ENCODE data around the gene MYBBP1A.

Gene MYBBP1A

DNA sequence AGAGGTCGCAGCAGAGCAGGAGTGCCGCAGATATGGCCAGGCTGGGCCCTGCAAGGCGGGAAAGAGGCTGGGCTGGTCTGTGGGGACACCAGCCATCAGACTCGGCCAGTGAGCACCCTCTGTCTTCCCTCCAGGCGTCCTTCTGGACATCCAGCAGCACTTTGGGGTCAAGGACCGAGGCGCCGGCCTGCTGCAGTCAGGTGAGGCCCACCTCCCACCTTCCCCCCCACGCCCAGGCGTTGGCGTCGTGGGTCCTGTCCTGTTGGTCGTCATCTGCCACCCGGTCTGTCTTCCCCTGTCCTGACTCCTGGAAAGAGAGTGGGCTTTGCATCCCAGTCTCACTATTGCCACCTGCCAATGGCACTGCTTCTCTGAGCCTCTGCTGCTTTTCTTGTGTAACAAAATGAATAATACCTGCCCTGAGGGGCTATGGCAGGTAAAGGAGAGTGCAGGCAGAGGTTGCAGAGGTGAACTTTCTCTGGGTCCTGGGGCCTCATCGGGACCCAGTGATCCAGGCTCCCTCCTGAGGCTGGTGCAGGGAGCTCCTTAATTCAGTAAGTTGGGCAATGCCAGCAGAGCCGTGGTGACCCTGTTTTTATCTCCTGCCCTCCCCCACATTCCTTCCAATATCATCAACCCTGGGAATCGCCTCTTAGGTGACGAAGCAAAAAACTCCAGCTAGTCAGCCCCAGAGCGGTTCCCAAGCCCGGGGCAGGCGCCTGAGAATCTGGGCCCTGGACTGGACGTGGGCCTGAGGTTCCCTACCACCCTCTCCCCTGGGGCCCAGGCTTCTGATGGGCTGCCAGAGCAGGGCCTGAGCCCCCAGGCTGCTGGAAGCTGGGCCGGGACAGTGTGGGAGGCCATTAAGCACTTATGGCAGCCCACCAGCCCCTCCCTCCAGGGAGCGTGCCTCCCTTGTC is 41.8 kb downstream of the MYBBP1A start:
- DNase-seq: no peak

DNA sequence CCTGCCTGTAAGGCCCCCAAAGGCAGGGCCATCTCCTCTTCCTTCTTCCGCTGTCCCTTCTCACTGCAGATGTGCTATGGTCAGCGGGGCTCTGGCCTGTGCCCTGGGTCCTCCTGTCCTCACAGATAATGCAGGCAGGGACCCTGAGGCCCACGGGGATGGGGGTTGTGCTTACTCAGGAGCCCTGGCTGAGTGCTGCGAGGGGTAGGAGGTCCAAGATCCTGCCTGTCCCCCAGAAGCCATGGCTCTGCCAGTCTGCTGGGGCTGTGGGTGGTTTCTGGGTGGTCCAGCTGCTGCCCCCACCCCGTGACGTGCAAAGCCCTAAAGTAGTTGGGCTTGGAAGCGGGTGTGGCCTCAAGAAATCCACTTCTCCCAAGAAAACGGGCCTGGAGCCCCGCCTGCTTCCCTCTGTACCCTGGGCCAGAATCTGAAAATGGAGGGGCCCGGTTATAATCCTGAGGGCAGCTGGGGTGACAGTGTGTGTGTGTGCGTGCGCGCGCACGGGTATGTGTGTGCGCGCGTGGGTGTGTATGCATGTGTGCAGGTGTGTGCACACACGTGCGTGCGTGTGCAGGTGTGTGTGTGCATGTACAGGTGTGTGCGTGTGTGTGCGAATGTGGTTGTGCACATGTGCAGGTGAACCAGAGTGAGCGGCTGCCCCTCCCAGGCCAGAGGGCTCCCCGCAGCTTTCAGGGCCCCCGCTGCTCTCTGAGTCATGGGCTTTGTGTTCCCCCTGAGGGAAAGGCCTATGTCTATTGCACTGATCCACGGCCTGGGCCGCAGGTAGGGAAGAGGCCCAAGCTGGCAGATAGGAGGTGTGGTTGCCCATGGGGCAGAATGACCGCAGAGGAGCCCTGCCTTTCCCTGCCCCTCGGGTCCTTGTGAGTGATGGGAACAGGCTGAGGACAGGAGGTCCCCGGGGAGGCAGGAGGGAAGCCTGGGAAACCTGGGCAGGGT is 42.8 kb downstream of the MYBBP1A start:
- no peak for DNase-seq

DNA sequence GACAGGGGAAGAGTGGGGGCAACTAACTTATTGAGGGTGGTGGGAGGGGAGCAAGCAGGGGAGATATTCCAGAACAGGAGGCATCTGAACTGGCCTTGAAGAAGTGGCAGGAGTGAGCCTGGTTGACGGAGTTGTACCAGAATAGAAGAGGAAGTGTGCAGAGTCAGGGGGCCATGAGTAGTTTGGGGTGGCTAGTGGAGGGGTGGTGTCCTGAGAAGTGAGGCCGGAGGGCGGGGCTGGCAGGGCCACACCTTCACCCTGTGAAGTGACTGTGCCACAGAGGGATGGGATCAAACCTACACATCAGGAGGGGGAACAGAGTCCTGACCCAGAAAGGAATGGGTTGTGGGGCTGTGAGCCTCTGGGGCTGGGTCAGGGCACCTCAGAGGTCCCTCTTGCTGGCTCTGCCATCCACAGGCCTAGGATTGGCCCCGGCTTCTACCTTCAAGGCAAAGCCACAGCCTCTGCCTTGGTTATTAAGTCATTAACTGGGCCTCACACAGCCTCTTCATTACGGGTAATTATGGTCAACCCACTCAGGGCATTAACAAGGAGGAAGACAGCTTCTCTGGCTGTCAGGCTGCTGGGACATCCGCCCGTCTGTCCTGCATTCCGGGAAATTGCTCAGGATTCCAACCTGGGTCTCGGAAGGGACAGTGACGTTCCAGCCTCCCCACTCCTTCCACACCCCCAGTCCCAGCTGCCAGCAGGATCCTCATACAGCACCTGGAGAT is 43.8 kb downstream of the MYBBP1A start:
- no peak for DNase-seq

DNA sequence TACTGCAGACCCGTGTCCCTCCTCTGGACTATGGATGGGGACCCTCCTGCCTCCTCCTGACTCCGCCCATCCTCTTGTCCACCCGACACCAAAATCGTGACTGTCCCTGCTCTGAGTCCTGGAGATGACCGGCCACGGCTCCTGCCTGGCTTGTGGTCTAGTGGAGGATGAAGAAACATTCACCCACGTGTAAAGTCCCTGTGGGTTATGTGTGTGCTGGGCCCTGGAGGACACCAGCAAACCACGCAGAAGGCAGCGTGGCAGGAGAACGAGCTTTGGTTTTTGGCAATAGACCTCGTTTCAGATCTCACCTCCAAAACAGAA is 44.6 kb downstream of the MYBBP1A start:
- no peak for DNase-seq

DNA sequence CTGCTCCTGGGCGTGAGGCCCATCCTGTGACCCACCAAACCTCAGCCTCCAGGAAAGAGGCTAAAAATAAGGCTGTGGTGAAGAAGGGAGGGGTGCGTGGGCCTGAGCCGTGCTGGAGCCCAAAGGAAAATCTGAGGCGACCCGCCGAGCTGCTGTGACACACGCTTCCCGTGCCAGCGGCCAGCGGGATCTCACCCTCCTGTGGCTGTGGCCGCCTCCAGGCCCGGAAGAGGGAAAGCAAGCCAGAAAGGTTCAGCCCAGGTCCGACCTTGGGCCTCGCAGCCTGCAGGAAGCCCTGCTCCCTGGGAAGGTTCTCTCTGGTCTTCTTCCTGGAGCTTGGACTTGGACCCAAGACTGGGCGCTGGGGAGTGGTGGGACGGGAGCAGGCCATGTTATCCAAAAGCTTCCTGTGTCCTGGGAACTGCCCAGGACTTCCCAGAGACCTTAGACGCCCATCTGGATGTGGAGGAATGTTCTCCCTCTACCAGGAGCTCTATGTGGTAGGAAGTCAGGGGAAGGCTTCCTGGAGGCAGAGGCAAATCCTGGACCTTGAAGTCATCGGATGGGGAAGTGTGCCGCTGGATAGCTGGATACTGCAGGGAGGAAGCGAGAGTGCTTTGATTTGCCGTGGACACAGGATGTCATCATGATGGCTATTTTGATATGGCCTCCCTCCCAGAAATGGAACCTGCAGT is 45.1 kb downstream of the MYBBP1A start:
- DNase-seq: no peak

DNA sequence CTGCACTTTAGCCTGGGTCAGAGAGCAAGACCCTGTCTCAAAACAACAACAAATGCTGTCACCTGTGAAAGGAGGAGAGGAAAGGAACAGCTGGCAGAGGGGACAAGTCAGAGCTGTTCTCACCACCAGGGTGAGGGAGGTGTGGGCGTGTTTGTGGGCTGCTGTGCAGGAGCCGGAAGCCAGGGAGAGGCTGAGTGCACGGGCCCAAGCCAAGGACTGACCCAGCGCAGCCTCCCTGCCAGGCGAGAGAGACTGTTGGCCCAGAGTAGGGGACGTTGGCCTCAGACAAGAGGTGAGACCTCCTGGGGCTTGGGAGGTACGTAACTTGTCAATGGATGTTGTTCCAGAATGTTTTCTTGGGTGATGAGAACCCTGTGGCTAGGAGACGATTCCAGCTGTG is 45.8 kb downstream of the MYBBP1A start:
- no peak for DNase-seq

DNA sequence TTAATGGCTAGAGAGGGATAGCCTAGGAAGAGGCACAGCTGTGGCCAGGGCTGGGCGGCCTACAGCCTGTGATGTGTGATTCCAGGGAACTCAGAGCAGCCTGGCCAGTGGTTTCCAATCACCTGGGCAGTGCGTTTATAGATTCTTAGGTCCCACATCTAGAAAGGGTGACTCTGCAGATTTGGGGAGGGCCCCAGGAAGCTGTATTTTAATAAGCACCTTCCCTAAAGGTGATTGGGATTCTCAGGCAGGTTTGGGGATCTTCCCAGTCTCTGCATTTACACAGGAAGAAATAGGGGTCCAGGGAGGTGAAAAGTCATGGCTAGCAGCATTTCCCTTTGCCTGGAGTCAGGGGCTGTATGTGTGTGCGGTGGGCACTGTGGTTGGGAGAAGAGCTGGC is 47.0 kb downstream of the MYBBP1A start:
- no peak for DNase-seq

DNA sequence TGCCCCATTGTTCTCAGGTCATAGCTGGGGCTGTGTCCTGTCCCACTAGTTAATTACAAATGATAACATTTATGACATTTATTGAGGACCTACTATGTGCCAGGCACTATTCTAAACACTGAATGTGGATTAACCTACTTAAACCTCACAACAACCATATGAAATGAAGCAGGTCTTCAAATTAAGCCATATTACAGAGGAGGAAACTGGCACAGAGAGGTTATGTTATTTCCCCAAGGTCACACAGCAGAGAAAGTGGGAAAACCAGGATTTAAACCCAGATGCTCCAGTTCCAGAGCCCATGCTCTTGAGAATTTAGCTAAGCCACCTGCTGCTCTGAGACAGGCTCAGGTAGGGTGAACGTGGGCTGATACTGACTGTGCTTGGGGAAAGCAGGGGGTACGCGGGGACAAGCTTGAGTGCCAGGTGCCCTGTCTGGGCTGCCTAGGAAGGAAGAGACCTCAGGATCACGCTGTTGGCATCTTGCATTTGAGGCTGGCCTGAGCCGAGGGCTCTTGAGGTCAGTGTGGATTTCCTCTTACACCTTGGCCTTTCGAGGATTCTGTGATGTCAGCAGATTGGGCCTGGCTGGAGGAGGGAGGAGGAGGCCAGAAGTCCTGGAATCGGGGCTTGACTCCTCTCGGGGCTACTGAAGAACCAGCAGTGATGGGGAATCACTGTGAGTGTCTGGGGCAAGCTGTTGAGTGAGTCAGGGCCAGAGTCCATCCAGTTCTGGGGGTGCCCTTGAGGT is 47.6 kb downstream of the MYBBP1A start:
- DNase-seq: no peak

DNA sequence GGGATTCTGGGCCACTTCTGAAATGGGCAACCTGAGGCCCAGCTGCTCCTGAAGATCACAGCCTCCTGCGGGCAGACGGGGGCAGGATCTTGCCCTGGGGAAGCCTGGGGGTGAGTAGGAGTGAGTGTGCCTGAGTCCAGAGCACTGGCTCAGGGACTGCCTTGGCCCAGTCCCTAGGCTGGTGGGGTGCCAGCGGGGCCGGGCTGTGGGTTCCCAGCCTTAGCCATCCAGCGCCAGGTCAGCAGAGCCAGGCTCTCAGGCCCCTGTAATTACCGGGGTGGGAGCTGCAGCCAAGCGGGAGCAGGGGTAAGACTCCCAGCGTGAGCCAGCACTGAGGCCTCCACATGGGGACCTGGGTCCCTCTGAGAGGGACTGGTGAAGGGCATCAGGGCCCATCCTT is 48.3 kb downstream of the MYBBP1A start:
- no peak for DNase-seq

DNA sequence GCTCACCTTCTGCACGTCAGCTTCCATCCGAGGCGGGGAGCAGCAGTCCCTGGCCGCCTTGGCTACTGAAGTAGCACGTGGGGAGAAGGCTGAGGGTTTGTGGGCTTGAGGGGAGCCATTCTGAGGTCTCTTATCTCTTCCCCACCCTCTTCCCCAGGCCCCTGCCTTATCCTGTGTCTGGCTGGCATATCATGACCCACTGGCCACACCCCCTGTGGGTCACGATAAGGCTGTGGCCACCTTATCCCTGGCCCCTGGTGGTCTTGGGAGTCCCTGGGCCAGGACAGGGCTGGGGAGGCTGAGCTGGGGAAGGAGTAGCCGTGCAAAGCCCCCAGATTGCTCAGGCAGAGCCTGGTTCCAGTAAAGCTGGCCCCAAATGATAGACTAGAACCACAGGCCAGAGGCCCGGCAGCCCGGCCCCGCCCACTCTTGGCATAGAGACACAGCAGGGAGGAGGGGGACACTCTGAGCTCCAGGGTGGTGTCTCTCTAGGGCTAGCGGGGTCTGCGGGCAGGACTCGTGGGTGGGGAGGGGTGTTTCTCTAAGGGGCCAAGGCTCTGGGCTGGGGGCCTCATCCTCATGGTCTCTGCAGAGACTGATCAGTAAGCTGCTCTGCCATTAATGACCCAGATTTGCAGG is 48.9 kb downstream of the MYBBP1A start:
- DNase-seq: peak; percentile 36

DNA sequence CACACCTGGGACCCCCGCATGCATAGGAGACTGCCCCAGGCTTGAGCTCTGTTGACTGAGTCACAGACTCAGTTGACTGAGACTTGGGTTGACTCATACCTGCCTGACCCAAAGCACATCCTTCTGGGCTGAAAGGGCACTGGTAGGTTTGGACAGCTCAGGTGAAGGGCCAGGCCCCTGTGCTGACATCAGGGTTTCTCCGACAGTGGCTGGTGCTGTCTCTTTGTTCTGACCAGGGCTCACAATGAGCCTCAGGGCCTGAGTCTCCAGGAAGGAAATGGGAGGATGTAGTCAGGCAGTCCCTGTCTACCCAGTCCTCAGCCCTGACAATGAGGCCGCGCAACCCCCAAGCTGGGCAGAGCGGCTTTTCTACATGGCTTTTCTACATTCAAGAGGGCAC is 50.0 kb downstream of the MYBBP1A start:
- no peak for DNase-seq

DNA sequence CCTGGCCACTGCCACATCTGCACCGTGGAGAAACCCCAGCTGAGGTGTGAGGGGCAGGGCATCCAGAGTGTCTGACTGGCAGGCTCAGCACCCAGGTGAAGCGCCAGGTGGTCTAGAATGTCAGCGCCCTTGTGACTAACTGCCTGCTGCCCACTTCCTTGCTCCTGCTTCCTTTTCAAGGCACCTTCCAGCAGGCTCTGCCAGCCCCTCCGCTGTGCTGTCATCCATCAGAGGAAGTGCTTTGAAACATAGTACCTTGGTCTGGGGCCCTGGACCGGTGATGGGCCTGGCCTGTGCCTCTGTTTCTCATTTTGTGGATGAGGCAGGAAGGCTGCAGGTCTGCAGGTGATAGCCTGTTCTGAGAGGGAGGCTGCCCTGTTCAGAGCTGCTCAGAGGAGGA is 51.0 kb downstream of the MYBBP1A start:
- no peak for DNase-seq

DNA sequence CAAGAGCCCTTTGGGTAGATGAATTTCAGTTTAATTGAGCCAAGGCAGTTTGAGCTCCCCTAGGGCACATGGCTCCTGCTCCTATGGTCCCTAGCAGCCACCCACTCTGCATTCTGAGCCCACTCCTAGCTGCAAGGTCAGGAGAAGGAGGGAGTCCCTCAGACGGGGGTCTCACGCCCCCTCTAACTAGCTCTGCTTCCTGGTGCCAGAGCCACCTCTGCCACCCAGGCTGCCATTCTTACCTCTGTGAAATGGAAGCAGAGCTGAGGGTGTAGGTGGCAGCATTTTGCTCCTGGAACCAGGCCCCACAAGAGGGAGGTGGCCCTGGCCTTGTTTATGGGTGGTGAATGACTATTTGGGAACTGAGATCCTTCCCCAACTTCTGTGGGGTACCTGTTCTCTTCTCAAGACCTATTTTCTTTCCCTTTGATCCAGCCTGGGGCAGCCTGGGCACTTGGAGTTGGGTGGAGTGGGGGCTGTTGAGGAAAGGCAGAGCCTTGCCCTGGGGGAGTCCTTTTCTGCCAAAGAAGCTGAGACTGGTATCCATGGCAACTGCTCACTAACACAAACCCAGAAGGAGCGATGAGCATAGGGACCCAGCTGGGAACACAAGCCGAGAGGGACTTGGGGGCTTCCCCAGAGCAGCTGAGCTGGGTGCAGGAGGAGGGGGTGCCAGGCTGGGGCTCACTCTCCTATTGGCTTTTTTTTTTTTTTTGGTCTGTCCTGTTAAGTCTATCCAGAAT is 51.7 kb downstream of the MYBBP1A start:
- DNase-seq: no peak

DNA sequence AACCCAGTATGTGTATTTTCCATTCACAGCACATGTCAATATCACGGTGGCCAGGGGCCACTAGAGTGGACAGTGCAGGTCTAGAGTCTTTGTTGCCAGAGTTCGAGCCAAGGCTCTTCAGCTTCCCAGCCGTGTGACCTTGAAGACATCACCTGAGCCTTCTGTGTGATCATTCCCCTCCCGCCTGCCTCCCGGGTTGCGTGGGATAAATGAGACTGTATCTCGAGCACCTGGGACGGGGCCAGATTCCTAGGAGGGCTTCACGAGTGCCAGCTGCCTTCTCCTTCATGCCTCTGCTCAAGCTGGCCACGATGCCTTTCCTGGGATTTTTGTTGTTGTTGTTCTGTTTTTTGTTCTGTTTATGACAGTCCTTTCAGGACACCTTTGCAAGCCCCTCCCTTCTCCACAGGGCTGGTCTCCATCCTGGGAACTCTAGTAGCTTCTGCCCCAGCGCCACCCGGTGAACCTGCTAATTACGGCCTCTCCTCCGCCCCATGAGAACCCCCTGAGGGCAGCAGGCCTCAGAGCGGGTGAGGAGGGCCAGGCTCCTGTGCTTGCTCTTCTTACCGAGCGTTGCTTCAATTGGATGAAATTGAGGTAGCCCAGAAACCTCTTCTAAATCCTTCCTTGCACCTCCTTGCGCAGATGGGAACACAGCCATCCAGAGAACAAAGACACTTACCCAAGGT is 52.6 kb downstream of the MYBBP1A start:
- no peak for DNase-seq

DNA sequence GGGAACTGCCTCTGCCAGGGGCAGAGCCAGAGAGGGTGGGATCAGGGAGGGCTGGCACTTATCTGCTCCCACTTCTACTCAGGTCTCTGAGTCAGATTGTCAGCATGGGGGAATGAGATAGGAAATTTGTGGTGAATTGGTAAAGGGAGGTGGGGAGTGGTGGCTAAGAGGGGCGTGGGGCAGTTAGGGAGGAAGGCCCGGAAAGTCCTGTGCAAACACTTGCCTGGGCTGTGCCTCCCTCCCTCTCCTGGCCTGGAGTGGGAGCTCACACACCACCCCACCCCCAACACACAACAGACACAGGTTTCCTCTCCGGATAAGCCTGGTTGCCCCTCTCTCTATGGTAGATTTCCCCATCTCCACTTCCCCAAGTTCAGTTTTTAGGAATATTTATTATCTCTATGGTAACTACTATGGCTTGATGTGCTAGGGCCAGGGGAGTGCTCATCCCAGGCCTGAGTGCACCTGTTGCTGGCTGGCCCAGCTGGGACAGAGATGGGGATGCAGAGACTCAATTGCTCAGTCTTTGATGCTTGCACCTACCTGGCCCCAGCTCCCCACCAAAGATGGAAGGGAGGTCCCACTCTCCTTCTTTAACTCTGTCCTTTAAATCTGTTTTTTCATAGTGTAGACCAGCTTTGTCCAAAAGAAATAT is 53.8 kb downstream of the MYBBP1A start:
- peak; percentile 78 for DNase-seq

DNA sequence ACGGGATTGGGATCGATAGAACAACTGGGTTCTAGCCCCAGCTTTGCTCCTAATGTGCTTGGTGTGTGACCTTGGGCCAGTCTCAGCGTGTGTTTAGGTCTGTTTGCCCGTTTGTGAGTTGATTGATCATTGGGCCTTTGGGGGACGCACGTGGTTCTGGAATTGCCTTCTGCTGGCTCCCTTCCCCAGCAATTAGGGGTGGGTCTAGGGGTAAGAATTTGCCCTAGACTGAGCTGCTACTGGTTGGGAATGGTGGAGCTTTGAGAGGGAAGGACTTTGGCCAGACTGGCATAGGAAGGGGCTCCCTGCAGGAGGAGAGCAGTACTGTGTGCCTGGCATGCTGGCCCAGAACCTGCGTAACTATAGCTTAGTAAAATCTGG is 55.0 kb downstream of the MYBBP1A start:
- DNase-seq: no peak

DNA sequence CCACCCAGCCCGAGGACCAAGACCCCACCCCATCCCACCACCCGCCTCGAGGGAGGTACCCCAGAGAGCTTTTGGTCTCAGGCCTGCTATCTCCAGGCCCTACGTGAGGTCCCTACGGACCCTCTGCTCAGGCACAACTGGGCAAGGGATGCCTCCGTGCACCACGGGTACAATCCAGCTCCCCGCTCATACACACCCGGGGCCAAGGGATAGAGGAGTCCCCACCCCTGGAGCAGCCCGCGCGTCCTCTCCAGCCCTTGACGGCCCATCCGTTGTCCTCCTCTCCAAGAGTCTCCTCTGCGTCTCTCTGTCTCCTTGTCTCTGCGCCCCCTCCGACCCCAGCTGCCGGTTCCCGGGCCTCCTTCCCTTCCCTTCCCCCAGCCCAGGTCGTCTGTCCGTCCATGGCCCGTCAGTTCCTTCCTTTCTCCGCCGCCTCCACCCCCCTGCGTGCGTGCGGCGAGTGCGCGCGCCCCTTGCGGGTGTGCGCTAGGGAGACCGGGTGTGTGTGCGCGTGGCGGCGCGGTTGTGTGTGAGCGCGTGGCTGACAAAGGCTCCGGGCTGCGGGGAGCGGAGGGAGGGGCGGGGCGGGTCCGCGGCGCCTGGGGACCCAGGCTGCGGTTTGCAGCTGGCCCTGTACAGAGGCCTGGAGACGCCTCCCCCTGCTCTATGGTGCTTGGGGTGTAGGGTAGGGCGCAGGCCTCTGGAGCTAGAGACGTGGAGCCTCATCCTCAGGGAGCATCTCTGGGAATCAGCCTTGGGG is 55.6 kb downstream of the MYBBP1A start:
- DNase-seq: peak; percentile 43

All from GF-D8 (cell line).